Keratinocyte (primary cell): Measurements from ENCODE around the gene CHD9. TPM values are rescaled to one million over a fixed set of nuclear protein-coding genes. Genes with fewer than 3 reads are reported as not detected.

Experiments used
- DNase-seq: peaks from one replicate; pipeline ENCODE4 v3.0.0-alpha.2; 2011; ENCODE audit warnings: low read depth, missing footprints, low spot score
- FAIRE-seq: peaks from 2 replicates; lab custom pipeline; 2011; peaks lifted over from hg19 to GRCh38; lab: Jason Lieb, UNC
- H2AFZ ChIP-seq: 2 replicates; pipeline ENCODE4 v1.6.0; 2012; ENCODE audit warnings: low read length, control low read depth, inconsistent platforms; ENCODE audit not compliant: control insufficient read depth
- H3K27ac ChIP-seq: 2 replicates; pipeline ENCODE4 v1.5.1; 2011; ENCODE audit warnings: low read length; ENCODE audit not compliant: control insufficient read depth, insufficient read depth
- H3K27me3 ChIP-seq: 3 replicates; pipeline ENCODE4 v1.6.0; 2011; ENCODE audit warnings: low read length; ENCODE audit not compliant: control insufficient read depth, insufficient read depth; ENCODE audit errors: extremely low read depth
- H3K36me3 ChIP-seq, 2 experiments: 2 replicates in 1 of 2; 3 replicates in 1 of 2; pipeline ENCODE4 v1.5.1; 2011; ENCODE audit warnings: low read length in 2 of 2, mild to moderate bottlenecking in 1 of 2; ENCODE audit not compliant: control insufficient read depth in 2 of 2, insufficient read depth in 2 of 2; ENCODE audit errors: extremely low read depth in 1 of 2
- H3K4me1 ChIP-seq: 3 replicates; pipeline ENCODE4 v1.5.1; 2011; ENCODE audit warnings: low read length; ENCODE audit not compliant: control insufficient read depth, insufficient read depth; ENCODE audit errors: extremely low read depth
- H3K4me2 ChIP-seq: 3 replicates; pipeline ENCODE4 v1.6.0; 2011; ENCODE audit warnings: low read depth, low read length; ENCODE audit not compliant: control insufficient read depth, insufficient read depth; ENCODE audit errors: extremely low read depth
- H3K4me3 ChIP-seq, 3 experiments: fragments of 200-600 bp in 1 of 3; sonication (generic) in 1 of 3; 2 replicates in 2 of 3; 3 replicates in 1 of 3; pipeline ENCODE4 v1.5.1; 2011 to 2016; ENCODE audit warnings: low read length in 3 of 3, mild to moderate bottlenecking in 3 of 3, control low read depth in 2 of 3, inconsistent platforms in 1 of 3, low read depth in 1 of 3, mixed read lengths in 1 of 3, mixed run types in 1 of 3, moderate library complexity in 1 of 3; ENCODE audit not compliant: control insufficient read depth in 2 of 3, insufficient read depth in 2 of 3; ENCODE audit errors: extremely low read depth in 1 of 3
- H3K79me2 ChIP-seq: 2 replicates; pipeline ENCODE4 v1.6.0; 2012; ENCODE audit warnings: low read length; ENCODE audit not compliant: control insufficient read depth, insufficient read depth
- H3K9ac ChIP-seq: 3 replicates; pipeline ENCODE4 v1.6.0; 2011; ENCODE audit warnings: low read length; ENCODE audit not compliant: control insufficient read depth, insufficient read depth; ENCODE audit errors: extremely low read depth
- H3K9me1 ChIP-seq: 3 replicates; pipeline ENCODE4 v1.6.0; 2011; ENCODE audit warnings: low read length; ENCODE audit not compliant: control insufficient read depth, insufficient read depth; ENCODE audit errors: extremely low read depth
- H3K9me3 ChIP-seq: 2 replicates; pipeline ENCODE4 v1.5.1; 2012; ENCODE audit warnings: low read depth, low read length; ENCODE audit not compliant: control insufficient read depth
- H4K20me1 ChIP-seq: 3 replicates; pipeline ENCODE4 v1.6.0; 2011; ENCODE audit warnings: low read length; ENCODE audit not compliant: control insufficient read depth, insufficient read depth; ENCODE audit errors: extremely low read depth
- EZH2 ChIP-seq: IDR thresholded peaks from one replicate; pipeline ENCODE4 v1.6.1; 2012; ENCODE audit warnings: inconsistent platforms, mild to moderate bottlenecking, low read length, moderate library complexity
- dilution Hi-C: fragments of 300-500 bp; cut with MboI; formaldehyde crosslinking; loops from one replicate; pipeline ENCODE4 v1.7.0; 2020; ENCODE audit warnings: low sequenced_read_pairs; ENCODE audit not compliant: extremely low pct_ligation_motif_present
- polyA plus RNA-seq, 5 experiments: library from polyadenylated mRNA; depleted of rRNA in 3 of 5; stranded (reverse) in 3 of 5; stranded (forward) in 1 of 5; unstranded in 1 of 5; fragments of >200 nt; gene quantifications; 1 replicate in 1 of 5; 2 replicates in 3 of 5; 3 replicates in 1 of 5; pipeline versions ENCODE4 v1.2.1 to v1.2.3, GENCODE V29; 2011 to 2012; ENCODE audit warnings: missing spikeins in 2 of 5, low read depth in 1 of 5, low replicate concordance in 1 of 5
- TF ChIP-seq, protein P1 (sequence below), 3 experiments: IDR thresholded peaks in 1 of 3; conservative IDR thresholded peaks in 1 of 3; optimal IDR thresholded peaks in 1 of 3; 2 replicates in 2 of 3; 3 replicates in 1 of 3; pipeline versions ENCODE3 to v1.5.1; 2011; ENCODE audit warnings: low read length in 3 of 3, mild to moderate bottlenecking in 3 of 3, moderate library complexity in 2 of 3, control low read depth in 1 of 3, inconsistent platforms in 1 of 3; ENCODE audit not compliant: insufficient read depth in 2 of 3; ENCODE audit errors: extremely low read depth in 1 of 3

The CHD9 gene
- polyA plus RNA-seq, 1 donor (not counting 4 experiments of a cell fraction or from before 2014, with no cell fraction given) = 32.8 TPM

DNA sequence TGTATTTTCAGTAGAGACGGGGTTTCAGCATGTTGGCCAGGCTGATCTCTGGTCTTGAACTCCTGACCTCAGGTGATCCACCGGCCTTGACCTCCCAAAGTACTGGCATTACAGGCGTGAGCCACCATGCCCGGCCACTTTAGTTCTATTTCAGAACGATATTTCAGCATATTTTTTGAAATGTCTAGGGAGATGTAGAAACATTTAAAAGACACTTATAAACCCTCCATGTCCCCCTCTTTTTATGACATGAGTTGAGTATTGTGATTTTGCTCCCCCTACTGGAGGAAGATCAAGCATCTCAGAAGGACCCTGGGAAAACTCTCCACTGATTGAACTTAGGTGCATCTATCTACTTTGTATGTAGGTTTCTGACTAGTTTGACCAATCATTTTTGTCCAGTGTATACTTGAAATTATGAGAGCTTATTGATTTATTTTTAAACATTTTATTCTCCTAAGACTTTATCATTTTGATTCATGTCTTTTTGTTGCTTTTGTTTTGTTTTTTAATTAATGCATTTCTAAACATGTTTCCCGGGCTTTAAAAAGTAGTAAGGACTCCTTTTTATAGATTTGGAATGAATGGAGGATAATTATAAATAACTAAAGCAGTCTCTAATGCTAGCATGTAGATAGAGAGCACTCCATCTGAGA is 105.1 kb downstream of the CHD9 start:
- Histone ChIP-seq H3K27me3 (no peaks in the 10 kb centered on the region), H3K9ac (no peak overlapping the region), H4K20me1 (no peaks in the 10 kb centered on the region), H3K27ac (no peak overlapping the region), H3K4me1 (no peaks in the 10 kb centered on the region), H3K79me2 (peaks cover 29% of the 10 kb centered on the region), H3K4me2 (no peak overlapping the region), H2AFZ (no peak overlapping the region), H3K36me3 (peaks cover 9 to 12% of the 10 kb centered on the region in 2 experiments), H3K4me3 (no peak overlapping the region), H3K9me1 (no peaks in the 10 kb centered on the region), H3K9me3 (no peaks in the 10 kb centered on the region)
- FAIRE-seq = peak; percentile 58
- dilution Hi-C loops = no loop called here
- TF ChIP-seq EZH2 = no peak
- TF ChIP-seq, protein P1, sequence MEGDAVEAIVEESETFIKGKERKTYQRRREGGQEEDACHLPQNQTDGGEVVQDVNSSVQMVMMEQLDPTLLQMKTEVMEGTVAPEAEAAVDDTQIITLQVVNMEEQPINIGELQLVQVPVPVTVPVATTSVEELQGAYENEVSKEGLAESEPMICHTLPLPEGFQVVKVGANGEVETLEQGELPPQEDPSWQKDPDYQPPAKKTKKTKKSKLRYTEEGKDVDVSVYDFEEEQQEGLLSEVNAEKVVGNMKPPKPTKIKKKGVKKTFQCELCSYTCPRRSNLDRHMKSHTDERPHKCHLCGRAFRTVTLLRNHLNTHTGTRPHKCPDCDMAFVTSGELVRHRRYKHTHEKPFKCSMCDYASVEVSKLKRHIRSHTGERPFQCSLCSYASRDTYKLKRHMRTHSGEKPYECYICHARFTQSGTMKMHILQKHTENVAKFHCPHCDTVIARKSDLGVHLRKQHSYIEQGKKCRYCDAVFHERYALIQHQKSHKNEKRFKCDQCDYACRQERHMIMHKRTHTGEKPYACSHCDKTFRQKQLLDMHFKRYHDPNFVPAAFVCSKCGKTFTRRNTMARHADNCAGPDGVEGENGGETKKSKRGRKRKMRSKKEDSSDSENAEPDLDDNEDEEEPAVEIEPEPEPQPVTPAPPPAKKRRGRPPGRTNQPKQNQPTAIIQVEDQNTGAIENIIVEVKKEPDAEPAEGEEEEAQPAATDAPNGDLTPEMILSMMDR (optimal IDR thresholded peaks at IDR 0.05 in 1 of 3, IDR thresholded peaks at IDR 0.05 in 1 of 3, conservative IDR thresholded peaks at IDR 0.05 in 1 of 3; ENCODE audit: extremely low read depth in 1 of 3, insufficient read depth in 2 of 3, low read length in 3 of 3) = peak; percentile 32 to 57 (median 53)
- no peak for DNase-seq

DNA sequence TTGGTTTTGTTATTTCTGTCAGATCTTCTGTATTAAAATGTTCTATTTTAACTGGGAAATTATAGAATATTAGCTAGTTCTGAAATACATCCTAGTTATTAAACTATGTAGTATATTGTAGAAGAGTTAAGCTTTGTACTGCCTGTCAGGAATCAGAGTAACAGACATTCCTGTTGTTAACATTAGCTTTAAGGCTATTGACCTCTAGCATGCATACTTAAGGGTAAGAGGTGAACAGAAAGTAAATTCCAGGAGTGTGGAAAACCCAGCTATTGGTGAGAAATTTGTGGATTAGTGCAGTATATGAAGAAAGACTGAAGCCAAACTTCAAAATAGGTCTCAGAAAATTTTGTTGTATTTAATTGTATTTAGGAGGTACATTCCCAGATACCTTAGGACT is 111.3 kb downstream of the CHD9 start:
- Histone ChIP-seq H3K27me3 (no peaks in the 10 kb centered on the region), H2AFZ (no peak overlapping the region), H3K9me3 (no peaks in the 10 kb centered on the region), H3K9ac (no peak overlapping the region), H3K36me3 (peaks cover 0 to 3% of the 10 kb centered on the region in 2 experiments), H3K4me3 (no peak overlapping the region), H3K79me2 (peaks cover 42% of the 10 kb centered on the region), H3K9me1 (no peaks in the 10 kb centered on the region), H3K4me1 (no peaks in the 10 kb centered on the region), H3K27ac (no peak overlapping the region), H3K4me2 (no peak overlapping the region), H4K20me1 (no peaks in the 10 kb centered on the region)
- no peak for FAIRE-seq
- no peak for DNase-seq
- dilution Hi-C loops = no loop called here
- TF ChIP-seq EZH2 = no peak
- TF ChIP-seq, protein P1 (optimal IDR thresholded peaks at IDR 0.05 in 1 of 3, IDR thresholded peaks at IDR 0.05 in 1 of 3, conservative IDR thresholded peaks at IDR 0.05 in 1 of 3; ENCODE audit: extremely low read depth in 1 of 3, insufficient read depth in 2 of 3, low read length in 3 of 3) = no peak
